ENCODE measurements around the gene RAB11FIP5. TPM values are rescaled to one million over a fixed set of nuclear protein-coding genes. Genes with fewer than 3 reads are reported as not detected.

The RAB11FIP5 gene
- total RNA-seq, 1 experiment from 2014 or later, result 26.6 TPM

GRCh38 chr2:73112026-73112912, 479 bp downstream of the RAB11FIP5 start:
- no TSS peak for BruUV-seq (replicated peaks)
- peak overlapping the region; percentile 41 for H3K27ac ChIP-seq (ENCODE audit: low read length)
- peaks cover 18% of the 10 kb centered on the region for H3K4me1 ChIP-seq (ENCODE audit: insufficient read depth, low read length)
- intact Hi-C loops (cut with micrococcal nuclease), result no loop called here
- peaks cover 17% of the 10 kb centered on the region; the same call in 1 of the 2 replicates for H4K20me1 ChIP-seq (ENCODE audit: low read length)
- DNase-seq (peak; percentile 36), ATAC-seq (peak; percentile 35)
- H3K9me2 ChIP-seq (replicated peaks; ENCODE audit: low read length), result no peaks in the 10 kb centered on the region
- H3K9ac ChIP-seq (ENCODE audit: low read length), result peak overlapping the region; percentile 76
- H2AFZ ChIP-seq (ENCODE audit: low read length), result peak overlapping the region; percentile 74
- no peaks in the 10 kb centered on the region for H3F3A ChIP-seq (ENCODE audit: low read length, unreplicated experiment)
- POLR2A ChIA-PET (ENCODE audit: unreplicated experiment), result no interaction called here
- peak overlapping the region; percentile 81 for H3K4me3 ChIP-seq (ENCODE audit: low read length)
- peak overlapping the region; percentile 98 for H3K4me2 ChIP-seq (ENCODE audit: low read length)
- no peaks in the 10 kb centered on the region for H3K27me3 ChIP-seq (ENCODE audit: low read length)
- TF ChIP-seq CTCF (conservative IDR thresholded peaks at IDR 0.05; ENCODE audit: low read depth, low read length), result peak; percentile 12; the same call in 1 of the 2 replicates
- TF ChIP-seq EZH2phosphoT487 (IDR thresholded peaks at IDR 0.05; ENCODE audit: borderline replicate concordance, low read length), result no peak
- no peaks in the 10 kb centered on the region for H3K36me3 ChIP-seq (ENCODE audit: low read depth, low read length)
- CTCF ChIA-PET, result interaction anchor here (0.6 kb wide), 1 partner anchor 352 kb away, joined by 3 read pairs; no protein-coding TSS in a partner anchor
- H3K79me2 ChIP-seq (ENCODE audit: low read length), result peaks cover 53% of the 10 kb centered on the region
- no peaks in the 10 kb centered on the region for H3K9me3 ChIP-seq (ENCODE audit: low read length)

GRCh38 chr2:73111073-73112025, 1.4 kb downstream of the RAB11FIP5 start:
- Histone ChIP-seq H3K9me2 (replicated peaks; ENCODE audit: low read length) (no peaks in the 10 kb centered on the region), H3K36me3 (ENCODE audit: low read depth, low read length) (no peaks in the 10 kb centered on the region), H3K4me3 (ENCODE audit: low read length) (peak overlapping the region; percentile 81), H3K4me2 (ENCODE audit: low read length) (peak overlapping the region; percentile 98), H2AFZ (ENCODE audit: low read length) (peak overlapping the region; percentile 74), H3K4me1 (ENCODE audit: insufficient read depth, low read length) (peaks cover 18% of the 10 kb centered on the region), H3K27me3 (ENCODE audit: low read length) (no peaks in the 10 kb centered on the region), H4K20me1 (ENCODE audit: low read length) (peaks cover 17% of the 10 kb centered on the region; the same call in 1 of the 2 replicates), H3F3A (ENCODE audit: low read length, unreplicated experiment) (no peaks in the 10 kb centered on the region), H3K9me3 (ENCODE audit: low read length) (no peaks in the 10 kb centered on the region), H3K9ac (ENCODE audit: low read length) (peak overlapping the region; percentile 76), H3K27ac (ENCODE audit: low read length) (peak overlapping the region; percentile 41), H3K79me2 (ENCODE audit: low read length) (peaks cover 62% of the 10 kb centered on the region)
- CTCF ChIA-PET, result interaction anchor here (0.6 kb wide), 2 partner anchors 45 to 351 kb away, joined by 3 read pairs; no protein-coding TSS in a partner anchor
- intact Hi-C loops (cut with micrococcal nuclease), result loop anchor here (2.0 kb wide), 1 partner anchor 65 kb away; no protein-coding TSS in a partner anchor
- TSS peak; percentile 52 for BruUV-seq (replicated peaks)
- ATAC-seq (peak; percentile 57), DNase-seq (peak; percentile 58)
- no peak for TF ChIP-seq CTCF (conservative IDR thresholded peaks at IDR 0.05; ENCODE audit: low read depth, low read length)
- TF ChIP-seq EZH2phosphoT487 (IDR thresholded peaks at IDR 0.05; ENCODE audit: borderline replicate concordance, low read length), result no peak
- no peak for TF ChIP-seq EZH2 (IDR thresholded peaks at IDR 0.05; ENCODE audit: low read length, unreplicated experiment)
- POLR2A ChIA-PET (ENCODE audit: unreplicated experiment), result no interaction called here

Data from PC-3 (cell line).